ENCODE measurements around the gene PNO1. TPM values are rescaled to one million over a fixed set of nuclear protein-coding genes. Genes with fewer than 3 reads are reported as not detected.

The PNO1 gene
- total and polyA plus RNA-seq, 9 of the 15 experiments (the other 6 are each of a cell fraction or from before 2014, with no cell fraction given) = 11.8 to 81.7 (median 41.1) TPM

DNA sequence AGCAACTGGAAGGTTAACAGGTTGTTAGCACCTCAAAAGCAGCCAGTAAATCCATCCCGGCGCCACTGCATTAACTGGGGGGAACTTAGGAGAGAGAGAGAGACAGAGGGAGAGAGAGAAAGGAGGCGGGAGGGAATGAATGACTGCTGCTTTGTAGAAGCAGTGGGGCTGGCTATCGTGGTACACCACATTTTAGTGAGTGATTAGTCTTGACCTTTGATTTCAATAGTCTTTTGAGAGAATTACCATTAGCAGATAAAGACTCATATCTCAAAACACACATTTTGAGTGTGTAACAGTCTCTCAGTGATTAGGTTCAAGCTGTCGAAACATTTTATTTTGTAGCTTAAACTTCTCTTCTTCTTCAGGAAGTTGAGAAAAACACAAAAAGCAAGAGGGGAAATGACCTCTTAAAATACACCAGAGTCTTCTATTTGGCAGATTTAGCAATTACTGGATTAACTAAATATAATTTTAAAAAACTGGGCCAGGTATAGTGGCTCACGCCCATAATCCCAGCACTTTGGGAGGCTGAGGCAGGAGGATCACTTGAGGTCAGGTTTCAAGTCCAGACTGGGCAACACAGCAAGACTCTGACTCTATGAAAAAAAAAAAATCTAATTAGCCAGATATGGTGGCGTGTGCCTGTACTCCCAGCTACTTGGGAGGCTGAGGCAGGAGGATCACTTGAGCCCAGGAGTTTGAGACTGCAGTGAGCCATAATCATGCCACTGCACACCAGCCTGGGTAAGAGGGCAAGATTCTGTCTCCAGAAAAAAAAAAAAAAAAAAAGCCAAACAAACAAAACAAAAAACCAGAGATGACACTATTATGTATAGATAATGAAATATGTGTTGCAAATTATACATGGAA lies 22.0 kb upstream of the PNO1 start (continued):
- TF ChIP-seq CTCFL (IDR thresholded peaks at IDR 0.05; ENCODE audit: borderline replicate concordance, insufficient read depth, low read depth, low read length, poor library complexity, severe bottlenecking) (no peak), E2F6 (IDR thresholded peaks at IDR 0.05; ENCODE audit: borderline replicate concordance in 1 of 2, extremely low read depth in 1 of 2, insufficient read depth in 1 of 2, insufficient read length in 1 of 2, low read depth in 1 of 2, low read length in 1 of 2, poor library complexity in 1 of 2, severe bottlenecking in 1 of 2) (peak in 1 of 2 experiments; percentile 30), BRCA1 (IDR thresholded peaks at IDR 0.05) (no peak), BRCA1 (CRISPR knock-in tag; IDR thresholded peaks at IDR 0.05) (no peak), PBX2 (CRISPR knock-in tag; IDR thresholded peaks at IDR 0.05; ENCODE audit: low read depth) (no peak), PBX2 (tag; conservative IDR thresholded peaks at IDR 0.05; ENCODE audit: low read depth) (peak; percentile 85), HES1 (IDR thresholded peaks at IDR 0.05; ENCODE audit: low read depth) (peak; percentile 95), TRIM28 (IDR thresholded peaks at IDR 0.05) (0 out of 2 replicates have a peak, but pooled peaks have one; percentile 12), CBFA2T2 (conservative IDR thresholded peaks at IDR 0.05) (peak; percentile 99), MCM5 (IDR thresholded peaks at IDR 0.05; ENCODE audit: low read depth) (no peak), YBX1 (IDR thresholded peaks at IDR 0.05) (no peak), NBN (IDR thresholded peaks at IDR 0.05; ENCODE audit: low read depth) (peak; percentile 97), ZFPM2 (CRISPR knock-in tag; IDR thresholded peaks at IDR 0.05) (no peak), FOXA3 (CRISPR knock-in tag; conservative IDR thresholded peaks at IDR 0.05 in 1 of 2, IDR thresholded peaks at IDR 0.05 in 1 of 2) (peak in 1 of 2 experiments; percentile 45; a peak in 2 of 4 replicates), ZNF124 (CRISPR knock-in tag; IDR thresholded peaks at IDR 0.05) (no peak)
